Left lung (tissue), 10 donors: ENCODE results near the gene STMP1. TPM values are rescaled to one million over a fixed set of nuclear protein-coding genes. Genes with fewer than 3 reads are reported as not detected.

Source experiments
- ATAC-seq: fragments of 200-7000 bp; cut with Tn5 transposase; one replicate; pipeline ENCODE4 v1.9.1; 2020; ENCODE audit warnings: moderate library complexity
- DNase-seq, 4 donors: peaks; one replicate each; pipeline ENCODE4 v3.0.0-alpha.2; 2013 to 2020
- H3K27ac ChIP-seq, 2 donors: fragments of 200-600 bp; sonication (generic) in 1 of 2; one replicate each; pipeline versions ENCODE4 v1.5.0 to v1.8.0; 2020 to 2021
- H3K27me3 ChIP-seq, 2 donors: fragments of 200-600 bp; sonication (generic) in 1 of 2; one replicate each; pipeline versions ENCODE4 v1.5.0 to v1.8.0; 2020 to 2021
- H3K36me3 ChIP-seq, 2 donors: fragments of 200-600 bp; sonication (generic) in 1 of 2; one replicate each; pipeline versions ENCODE4 v1.5.0 to v1.8.0; 2020 to 2021
- H3K4me1 ChIP-seq, 2 donors: fragments of 200-600 bp; one replicate each; pipeline ENCODE4 v1.8.0; 2021
- H3K4me3 ChIP-seq, 2 donors: fragments of 200-600 bp; sonication (generic) in 1 of 2; one replicate each; pipeline versions ENCODE4 v1.5.0 to v1.8.0; 2020 to 2021; ENCODE audit warnings: mild to moderate bottlenecking in 1 of 2
- H3K9me3 ChIP-seq, 2 donors: fragments of 200-600 bp; sonication (generic) in 1 of 2; one replicate each; pipeline versions ENCODE4 v1.5.0 to v1.8.0; 2020 to 2021
- intact Hi-C, 2 donors: fragments of 100-400 bp; cut with DNase I; formaldehyde crosslinking; loops; one replicate each; pipeline versions ENCODE4 v1.11.2 to v1.14.2; 2022
- polyA plus RNA-seq, 6 donors: library from polyadenylated mRNA; unstranded; fragments of 120-200 nt; gene quantifications; one replicate each; pipeline ENCODE4 v1.2.1, GENCODE V29; 2013; ENCODE audit not compliant: insufficient read length in 6 of 6
- total RNA-seq, 2 donors: library from RNA; stranded (reverse); fragmentation: NEBNext Ultra II Directional; extraction: Animal tissue kit (Norgen Biotek cat#: 25700); gene quantifications; one replicate each; pipeline ENCODE4 v1.2.1, GENCODE V29; 2021
- TF ChIP-seq, protein P1 (sequence below), 2 donors: fragments of 200-600 bp; sonication (generic) in 1 of 2; IDR thresholded peaks; one replicate each; pipeline versions ENCODE4 v1.5.0 to v1.8.0; 2021; ENCODE audit warnings: antibody characterized with exemption in 2 of 2
- donor health status: DM: no; HTN: yes; CAD: no.
- donor health status: DM: no; HTN: no; CAD: no.

The STMP1 gene
- total and polyA plus RNA-seq, 8 donors = 35.0 to 81.6 (median 70.0) TPM

- Histone ChIP-seq H3K27ac (no peak overlapping the region), H3K4me3 (no peak overlapping the region), H3K27me3 (no peaks in the 10 kb centered on the region), H3K36me3 (peaks cover 0 to 4% of the 10 kb centered on the region in 2 donors), H3K9me3 (no peaks in the 10 kb centered on the region), H3K4me1 (no peaks in the 10 kb centered on the region)
- intact Hi-C loops = no loop called here
- ATAC-seq (no peak), DNase-seq (no peak)
- TF ChIP-seq, protein P1, sequence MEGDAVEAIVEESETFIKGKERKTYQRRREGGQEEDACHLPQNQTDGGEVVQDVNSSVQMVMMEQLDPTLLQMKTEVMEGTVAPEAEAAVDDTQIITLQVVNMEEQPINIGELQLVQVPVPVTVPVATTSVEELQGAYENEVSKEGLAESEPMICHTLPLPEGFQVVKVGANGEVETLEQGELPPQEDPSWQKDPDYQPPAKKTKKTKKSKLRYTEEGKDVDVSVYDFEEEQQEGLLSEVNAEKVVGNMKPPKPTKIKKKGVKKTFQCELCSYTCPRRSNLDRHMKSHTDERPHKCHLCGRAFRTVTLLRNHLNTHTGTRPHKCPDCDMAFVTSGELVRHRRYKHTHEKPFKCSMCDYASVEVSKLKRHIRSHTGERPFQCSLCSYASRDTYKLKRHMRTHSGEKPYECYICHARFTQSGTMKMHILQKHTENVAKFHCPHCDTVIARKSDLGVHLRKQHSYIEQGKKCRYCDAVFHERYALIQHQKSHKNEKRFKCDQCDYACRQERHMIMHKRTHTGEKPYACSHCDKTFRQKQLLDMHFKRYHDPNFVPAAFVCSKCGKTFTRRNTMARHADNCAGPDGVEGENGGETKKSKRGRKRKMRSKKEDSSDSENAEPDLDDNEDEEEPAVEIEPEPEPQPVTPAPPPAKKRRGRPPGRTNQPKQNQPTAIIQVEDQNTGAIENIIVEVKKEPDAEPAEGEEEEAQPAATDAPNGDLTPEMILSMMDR (IDR thresholded peaks at IDR 0.05) = no peak
Measured at GRCh38 chr7:135697276-135698049, 35.1 kb downstream of the STMP1 start.

DNA sequence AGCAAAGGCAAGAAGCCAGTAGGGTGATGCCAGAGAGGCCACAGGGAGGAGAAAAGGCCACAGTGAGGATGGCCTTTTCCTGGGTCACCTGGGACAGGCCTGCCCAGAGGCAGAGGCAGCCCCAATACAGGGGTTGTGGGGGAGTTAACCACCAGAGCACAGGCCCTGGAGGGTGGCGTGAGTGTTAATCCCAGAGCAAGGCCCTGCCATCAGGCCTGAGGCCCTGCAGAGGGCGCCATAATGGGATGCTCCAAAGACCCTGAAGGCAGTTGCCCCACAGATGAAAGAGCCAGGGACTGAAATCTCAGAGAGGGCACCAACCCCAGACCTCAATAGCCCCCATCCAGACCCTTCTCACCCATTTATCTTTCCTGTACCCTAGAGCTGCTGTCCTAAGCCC lies 41.8 kb downstream of the STMP1 start:
- intact Hi-C loops = no loop called here
- ATAC-seq (no peak), DNase-seq (no peak)
- H3K36me3 ChIP-seq = no peaks in the 10 kb centered on the region
- no peaks in the 10 kb centered on the region for H3K9me3 ChIP-seq
- H3K4me3 ChIP-seq = no peak overlapping the region
- TF ChIP-seq, protein P1 (IDR thresholded peaks at IDR 0.05) = no peak
- H3K27ac ChIP-seq = no peak overlapping the region
- H3K27me3 ChIP-seq = no peaks in the 10 kb centered on the region
- H3K4me1 ChIP-seq = no peaks in the 10 kb centered on the region

- TF ChIP-seq, protein P1 (IDR thresholded peaks at IDR 0.05) = no peak
- no peak overlapping the region for H3K4me3 ChIP-seq
- no peak for ATAC-seq
- no peaks in the 10 kb centered on the region for H3K9me3 ChIP-seq
- no peaks in the 10 kb centered on the region for H3K27me3 ChIP-seq
- H3K36me3 ChIP-seq = no peaks in the 10 kb centered on the region
- H3K27ac ChIP-seq = no peak overlapping the region
- intact Hi-C loops = no loop called here
- no peaks in the 10 kb centered on the region for H3K4me1 ChIP-seq
- no peak for DNase-seq
Measured at GRCh38 chr7:135704698-135705097, 42.4 kb downstream of the STMP1 start.

DNA sequence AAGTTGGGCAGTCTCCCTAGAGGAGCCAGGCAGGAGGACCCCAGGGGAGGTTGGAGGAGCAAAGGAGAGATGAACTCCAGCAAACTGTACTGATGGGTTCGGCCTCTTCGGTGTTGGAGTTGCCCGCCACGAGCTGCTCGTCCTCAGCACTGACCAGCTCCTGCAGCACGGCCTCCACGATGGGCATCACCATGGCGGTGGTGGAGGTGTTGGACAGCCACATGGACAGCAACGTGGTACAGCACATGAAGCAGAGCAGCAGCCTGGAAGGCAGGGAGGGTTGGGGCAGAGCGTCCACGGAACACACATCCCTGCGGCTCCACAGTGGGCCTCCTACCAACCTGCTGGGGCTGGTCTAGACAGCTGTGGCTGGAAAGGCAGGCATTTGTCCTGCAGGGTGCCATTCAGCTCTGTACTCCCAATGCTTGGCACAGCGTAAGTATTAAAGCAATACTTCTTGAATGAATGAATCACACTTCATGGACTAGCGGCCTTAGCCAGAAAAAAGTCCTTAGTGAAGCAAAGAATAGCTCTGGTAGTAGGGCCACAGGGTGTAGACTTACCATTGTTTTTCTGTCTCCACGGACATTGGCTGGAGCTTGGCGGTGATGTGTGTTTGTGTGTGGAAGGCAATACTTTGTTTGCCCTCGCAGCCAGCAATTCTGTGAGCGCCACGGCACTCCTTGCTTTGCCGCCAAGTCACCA lies 43.9 kb downstream of the STMP1 start:
- TF ChIP-seq, protein P1 (IDR thresholded peaks at IDR 0.05) = no peak
- Histone ChIP-seq H3K27me3 (no peaks in the 10 kb centered on the region), H3K27ac (no peak overlapping the region), H3K9me3 (no peaks in the 10 kb centered on the region), H3K4me3 (no peak overlapping the region), H3K36me3 (no peaks in the 10 kb centered on the region), H3K4me1 (no peaks in the 10 kb centered on the region)
- intact Hi-C loops = no loop called here
- ATAC-seq (no peak), DNase-seq (no peak)

GRCh38 chr7:135706858-135707569 lies 44.7 kb downstream of the STMP1 start:
- ATAC-seq (no peak), DNase-seq (no peak)
- intact Hi-C loops = no loop called here
- Histone ChIP-seq H3K36me3 (no peaks in the 10 kb centered on the region), H3K27me3 (no peaks in the 10 kb centered on the region), H3K4me3 (no peak overlapping the region), H3K27ac (no peak overlapping the region), H3K9me3 (no peaks in the 10 kb centered on the region), H3K4me1 (no peaks in the 10 kb centered on the region)
- TF ChIP-seq, protein P1 (IDR thresholded peaks at IDR 0.05) = no peak
